HEK293 (cell line): Measurements from ENCODE around the gene SIX4.

ENCODE experiments used
- CTCF ChIP-seq: fragments of 450-650 bp; formaldehyde crosslinking; IDR thresholded peaks from 2 replicates; pipeline ENCODE4 v1.5.1; 2016; ENCODE audit warnings: missing biosample characterization, missing genetic modification characterization
- SETDB1 ChIP-seq: IDR thresholded peaks from one replicate; pipeline ENCODE4 v1.6.1; 2017; ENCODE audit warnings: mild to moderate bottlenecking, low read length, moderate library complexity, mixed read lengths; ENCODE audit not compliant: insufficient read length
- SP2 ChIP-seq: fragments of 450-650 bp; formaldehyde crosslinking; IDR thresholded peaks from 2 replicates; pipeline ENCODE4 v1.5.1; 2016; ENCODE audit warnings: missing biosample characterization, missing genetic modification characterization
- ZNF292 ChIP-seq: fragments of 450-650 bp; formaldehyde crosslinking; IDR thresholded peaks from 2 replicates; pipeline ENCODE4 v1.5.1; 2016; ENCODE audit warnings: low read depth, missing biosample characterization, missing genetic modification characterization, borderline replicate concordance
- ZNF549 ChIP-seq: fragments of 450-650 bp; IDR thresholded peaks from 2 replicates; pipeline ENCODE4 v1.5.1; 2018; ENCODE audit warnings: missing biosample characterization, missing genetic modification characterization, mild to moderate bottlenecking, inconsistent platforms, moderate library complexity

GRCh38 chr14:60679566-60680258 is 44.4 kb downstream of the SIX4 start:
- TF ChIP-seq ZNF292 (tag by site-specific recombination) (no peak), CTCF (tag by site-specific recombination) (no peak), ZNF549 (tag by site-specific recombination) (no peak), SP2 (tag by site-specific recombination) (no peak), SETDB1 (no peak)
